Caco-2 (cell line): ENCODE measurements around the gene MRPL52. TPM values are rescaled to one million over a fixed set of nuclear protein-coding genes. Genes with fewer than 3 reads are reported as not detected.
A peak's percentile ranks its signal among the peaks of the same experiment; 100 is the strongest.
"Not testable (repeated sequence)": the region's sequence is repeated elsewhere in the genome, so short reads cannot be mapped to it uniquely, and the experiment has no call there.

Source experiments
- BruUV-seq: library from RNA; stranded (reverse); fragments of 400-500 nt; replicated peaks from 2 replicates; lab custom pipeline; 2021; lab: Mats Ljungman, UMichigan
- CTCF ChIA-PET: fragments of 300-600 bp; sonication (Branson Sonifier 250); formaldehyde crosslinking; loops from one replicate; lab custom pipeline; 2022; ENCODE audit warnings: antibody characterized with exemption; lab: Charles Lee
- POLR2A ChIA-PET: fragments of 300-600 bp; sonication (Branson Sonifier 250); formaldehyde crosslinking; loops from one replicate; lab custom pipeline; 2022; ENCODE audit warnings: antibody characterized with exemption; lab: Charles Lee
- DNase-seq, 2 experiments: peaks; one replicate each; pipeline versions ENCODE4 v3.0.0 to v3.0.0-alpha.2; 2020 to 2022
- H3K27me3 ChIP-seq: replicated peaks from 2 replicates; pipeline ENCODE4 v1.6.0; 2011; ENCODE audit warnings: low read length; ENCODE audit not compliant: control insufficient read depth, insufficient read depth
- H3K36me3 ChIP-seq: 2 replicates; pipeline ENCODE4 v1.5.1; 2011; ENCODE audit warnings: low read length; ENCODE audit not compliant: control insufficient read depth, insufficient read depth
- H3K4me1 ChIP-seq: fragments of 250-450 bp; sonication (Bioruptor Pico); 2 replicates; pipeline ENCODE4 v1.5.1; 2020; ENCODE audit warnings: mild to moderate bottlenecking
- H3K4me3 ChIP-seq: 2 replicates; pipeline ENCODE4 v1.5.1; 2011; ENCODE audit warnings: low read depth, mild to moderate bottlenecking, control low read depth, low read length
- H3K9me3 ChIP-seq: fragments of 250-450 bp; sonication (Bioruptor Pico); 2 replicates; pipeline ENCODE4 v1.5.1; 2020; ENCODE audit warnings: mild to moderate bottlenecking, moderate library complexity
- H3K27ac Mint-ChIP-seq: one replicate; pipeline ENCODE4 v1.8.0; 2022; ENCODE audit warnings: mixed read lengths; ENCODE audit not compliant: unreplicated experiment
- H3K27me3 Mint-ChIP-seq: one replicate; pipeline ENCODE4 v1.8.0; 2022; ENCODE audit warnings: mixed read lengths; ENCODE audit not compliant: insufficient read depth, unreplicated experiment
- H3K36me3 Mint-ChIP-seq: one replicate; pipeline ENCODE4 v1.8.0; 2022; ENCODE audit warnings: mild to moderate bottlenecking, mixed read lengths; ENCODE audit not compliant: insufficient read depth, unreplicated experiment
- H3K4me1 Mint-ChIP-seq: one replicate; pipeline ENCODE4 v1.8.0; 2022; ENCODE audit warnings: low read depth, mixed read lengths; ENCODE audit not compliant: unreplicated experiment
- H3K4me3 Mint-ChIP-seq: one replicate; pipeline ENCODE4 v1.8.0; 2022; ENCODE audit warnings: mild to moderate bottlenecking, moderate library complexity, mixed read lengths; ENCODE audit not compliant: unreplicated experiment
- H3K9me3 Mint-ChIP-seq: one replicate; pipeline ENCODE4 v1.8.0; 2022; ENCODE audit warnings: mixed read lengths; ENCODE audit not compliant: unreplicated experiment
- CTCF ChIP-seq, 2 experiments: fragments of 200-600 bp in 1 of 2; IDR thresholded peaks; 1 replicate in 1 of 2; 2 replicates in 1 of 2; pipeline versions ENCODE4 v1.5.1 to v1.8.0; 2011 to 2022; ENCODE audit warnings: antibody characterized with exemption in 1 of 2, control low read depth in 1 of 2, inconsistent platforms in 1 of 2, low read depth in 1 of 2, low read length in 1 of 2, mild to moderate bottlenecking in 1 of 2, moderate library complexity in 1 of 2; ENCODE audit not compliant: insufficient read depth in 1 of 2, severe bottlenecking in 1 of 2, unreplicated experiment in 1 of 2
- intact Hi-C: fragments of 100-400 bp; cut with micrococcal nuclease; formaldehyde crosslinking; loops from one replicate; pipeline ENCODE4 v1.10.0; 2022; ENCODE audit not compliant: unreplicated experiment
- total RNA-seq: library from RNA; stranded (reverse); gene quantifications from 2 replicates; pipeline ENCODE4 v1.2.3, GENCODE V29; 2022

Gene MRPL52
- total RNA-seq, 1 experiment from 2014 or later: 149 TPM

- CTCF ChIA-PET: interaction anchor here (0.9 to 1.2 kb wide), 3 partner anchors 16 to 209 kb away, joined by 4 to 5 read pairs (median 4); no protein-coding TSS in a partner anchor
- Histone ChIP-seq H3K27me3 (no peaks in the 10 kb centered on the region), H3K36me3 (peaks cover 2% of the 10 kb centered on the region; the same call in 1 of the 2 replicates), H3K9me3 (no peaks in the 10 kb centered on the region), H3K4me3 (no peak overlapping the region), H3K4me1 (peaks cover 50% of the 10 kb centered on the region)
- BruUV-seq: no TSS peak
- Mint-ChIP-seq H3K27ac (peak overlapping the region; percentile 46), H3K9me3 (no peaks in the 10 kb centered on the region), H3K4me1 (peaks cover 26% of the 10 kb centered on the region), H3K27me3 (no peaks in the 10 kb centered on the region), H3K36me3 (peaks cover 85% of the 10 kb centered on the region), H3K4me3 (peak overlapping the region; percentile 12)
- TF ChIP-seq CTCF (IDR thresholded peaks at IDR 0.05; ENCODE audit: insufficient read depth in 1 of 2, low read depth in 1 of 2, low read length in 1 of 2, severe bottlenecking in 1 of 2, unreplicated experiment in 1 of 2): no peak
- POLR2A ChIA-PET: interaction anchor here (0.9 to 1.1 kb wide), 2 partner anchors 16 to 25 kb away, joined by 4 read pairs; no protein-coding TSS in a partner anchor
- peak; percentile 39 to 45 for DNase-seq
- intact Hi-C loops: no loop called here
These were observed 38.4 kb upstream of the MRPL52 start for GRCh38 chr14:22791301-22791700.

- intact Hi-C loops: no loop called here
- H3K4me1 Mint-ChIP-seq: peaks cover 35% of the 10 kb centered on the region
These were observed 37.5 kb upstream of the MRPL52 start for GRCh38 chr14:22792158-22792557.

GRCh38 chr14:22793550-22793949, 36.1 kb upstream of the MRPL52 start:
- H3K4me1 ChIP-seq: peaks cover 72% of the 10 kb centered on the region
- H3K27me3 ChIP-seq, H3K4me3 Mint-ChIP-seq, H3K9me3 Mint-ChIP-seq, BruUV-seq, H3K36me3 ChIP-seq, H3K27me3 Mint-ChIP-seq, H3K4me3 ChIP-seq, intact Hi-C loops, H3K27ac Mint-ChIP-seq, CTCF ChIA-PET, H3K9me3 ChIP-seq, DNase-seq: not testable (repeated sequence)
- Mint-ChIP-seq H3K36me3 (peaks cover 90% of the 10 kb centered on the region), H3K4me1 (peaks cover 49% of the 10 kb centered on the region)
- POLR2A ChIA-PET: interaction anchor here (1.0 kb wide), 1 partner anchor 14 kb away, joined by 4 read pairs; no protein-coding TSS in a partner anchor

More at GRCh38 chr14:22792158-22792557, 37.5 kb upstream of the MRPL52 start:
- Mint-ChIP-seq H3K4me3 (no peak overlapping the region), H3K9me3 (no peaks in the 10 kb centered on the region), H3K27ac (peak overlapping the region; percentile 46), H3K27me3 (no peaks in the 10 kb centered on the region), H3K36me3 (peaks cover 85% of the 10 kb centered on the region)
- Histone ChIP-seq H3K4me3 (no peak overlapping the region), H3K4me1 (peaks cover 58% of the 10 kb centered on the region), H3K36me3 (peaks cover 2% of the 10 kb centered on the region; the same call in 1 of the 2 replicates), H3K9me3 (no peaks in the 10 kb centered on the region), H3K27me3 (no peaks in the 10 kb centered on the region)
- ChIA-PET CTCF (interaction anchor here (0.9 to 1.2 kb wide), 2 partner anchors 15 to 210 kb away, joined by 4 to 5 read pairs; no protein-coding TSS in a partner anchor), POLR2A (no interaction called here)
- TF ChIP-seq CTCF (IDR thresholded peaks at IDR 0.05; ENCODE audit: insufficient read depth in 1 of 2, low read depth in 1 of 2, low read length in 1 of 2, severe bottlenecking in 1 of 2, unreplicated experiment in 1 of 2): no peak
- BruUV-seq: no TSS peak
- DNase-seq: no peak
